HEK293 (cell line): ENCODE results near the gene CDKN2D.

ENCODE experiments used
- GLIS1 ChIP-seq: fragments of 450-650 bp; formaldehyde crosslinking; IDR thresholded peaks from 2 replicates; pipeline ENCODE4 v1.5.1; 2016; ENCODE audit warnings: missing biosample characterization, missing genetic modification characterization
- GLIS2 ChIP-seq: fragments of 450-650 bp; formaldehyde crosslinking; IDR thresholded peaks from 2 replicates; pipeline ENCODE4 v1.5.1; 2016; ENCODE audit warnings: missing biosample characterization, missing genetic modification characterization
- KLF9 ChIP-seq: fragments of 450-650 bp; formaldehyde crosslinking; IDR thresholded peaks from 2 replicates; pipeline ENCODE4 v1.5.1; 2016; ENCODE audit warnings: missing biosample characterization, missing genetic modification characterization, low read depth
- ZIC2 ChIP-seq: fragments of 450-650 bp; formaldehyde crosslinking; IDR thresholded peaks from 2 replicates; pipeline ENCODE4 v1.5.1; 2016; ENCODE audit warnings: missing biosample characterization, missing genetic modification characterization
- ZNF670 ChIP-seq: fragments of 450-650 bp; formaldehyde crosslinking; IDR thresholded peaks from 2 replicates; pipeline ENCODE4 v1.5.1; 2016; ENCODE audit warnings: missing biosample characterization, missing genetic modification characterization, low read depth
- TF ChIP-seq, protein P1 (sequence below): fragments of 450-650 bp; formaldehyde crosslinking; IDR thresholded peaks from 2 replicates; pipeline ENCODE4 v1.5.1; 2016; ENCODE audit warnings: missing biosample characterization, missing genetic modification characterization
- TF ChIP-seq, protein P2 (sequence below): fragments of 450-650 bp; formaldehyde crosslinking; IDR thresholded peaks from 2 replicates; pipeline ENCODE4 v1.5.1; 2016; ENCODE audit warnings: missing biosample characterization, missing genetic modification characterization
- TF ChIP-seq, protein P3 (sequence below): fragments of 450-650 bp; formaldehyde crosslinking; IDR thresholded peaks from 2 replicates; pipeline ENCODE4 v1.5.1; 2017; ENCODE audit warnings: missing biosample characterization, missing genetic modification characterization

DNA sequence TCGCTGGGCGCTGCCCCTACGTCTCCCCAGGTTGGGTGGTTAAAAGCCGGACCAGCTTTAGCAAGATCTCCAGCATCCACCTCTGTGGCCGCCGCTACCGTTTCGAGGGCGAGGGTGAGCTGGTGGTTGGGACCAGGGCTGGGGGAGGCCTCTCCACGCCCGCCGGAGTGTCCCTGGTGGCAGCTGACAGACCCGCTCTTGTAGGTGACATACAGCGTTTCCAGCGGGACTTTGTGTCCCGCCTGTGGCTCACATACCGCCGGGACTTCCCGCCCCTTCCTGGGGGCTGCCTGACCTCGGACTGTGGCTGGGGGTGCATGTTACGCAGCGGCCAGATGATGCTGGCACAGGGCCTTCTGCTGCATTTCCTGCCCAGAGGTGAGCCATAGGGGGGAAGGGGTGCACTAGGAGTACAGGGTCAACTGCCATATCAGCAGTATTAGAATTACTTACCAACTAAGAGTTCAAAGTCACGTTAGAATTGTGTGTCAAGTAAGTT is 24.0 kb downstream of the CDKN2D start:
- TF ChIP-seq GLIS2: no peak
- TF ChIP-seq, protein P1, sequence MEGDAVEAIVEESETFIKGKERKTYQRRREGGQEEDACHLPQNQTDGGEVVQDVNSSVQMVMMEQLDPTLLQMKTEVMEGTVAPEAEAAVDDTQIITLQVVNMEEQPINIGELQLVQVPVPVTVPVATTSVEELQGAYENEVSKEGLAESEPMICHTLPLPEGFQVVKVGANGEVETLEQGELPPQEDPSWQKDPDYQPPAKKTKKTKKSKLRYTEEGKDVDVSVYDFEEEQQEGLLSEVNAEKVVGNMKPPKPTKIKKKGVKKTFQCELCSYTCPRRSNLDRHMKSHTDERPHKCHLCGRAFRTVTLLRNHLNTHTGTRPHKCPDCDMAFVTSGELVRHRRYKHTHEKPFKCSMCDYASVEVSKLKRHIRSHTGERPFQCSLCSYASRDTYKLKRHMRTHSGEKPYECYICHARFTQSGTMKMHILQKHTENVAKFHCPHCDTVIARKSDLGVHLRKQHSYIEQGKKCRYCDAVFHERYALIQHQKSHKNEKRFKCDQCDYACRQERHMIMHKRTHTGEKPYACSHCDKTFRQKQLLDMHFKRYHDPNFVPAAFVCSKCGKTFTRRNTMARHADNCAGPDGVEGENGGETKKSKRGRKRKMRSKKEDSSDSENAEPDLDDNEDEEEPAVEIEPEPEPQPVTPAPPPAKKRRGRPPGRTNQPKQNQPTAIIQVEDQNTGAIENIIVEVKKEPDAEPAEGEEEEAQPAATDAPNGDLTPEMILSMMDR: no peak
- no peak; the same call in 1 of the 2 replicates for TF ChIP-seq GLIS1
- TF ChIP-seq ZIC2 (tag by site-specific recombination): no peak
- TF ChIP-seq, protein P2, sequence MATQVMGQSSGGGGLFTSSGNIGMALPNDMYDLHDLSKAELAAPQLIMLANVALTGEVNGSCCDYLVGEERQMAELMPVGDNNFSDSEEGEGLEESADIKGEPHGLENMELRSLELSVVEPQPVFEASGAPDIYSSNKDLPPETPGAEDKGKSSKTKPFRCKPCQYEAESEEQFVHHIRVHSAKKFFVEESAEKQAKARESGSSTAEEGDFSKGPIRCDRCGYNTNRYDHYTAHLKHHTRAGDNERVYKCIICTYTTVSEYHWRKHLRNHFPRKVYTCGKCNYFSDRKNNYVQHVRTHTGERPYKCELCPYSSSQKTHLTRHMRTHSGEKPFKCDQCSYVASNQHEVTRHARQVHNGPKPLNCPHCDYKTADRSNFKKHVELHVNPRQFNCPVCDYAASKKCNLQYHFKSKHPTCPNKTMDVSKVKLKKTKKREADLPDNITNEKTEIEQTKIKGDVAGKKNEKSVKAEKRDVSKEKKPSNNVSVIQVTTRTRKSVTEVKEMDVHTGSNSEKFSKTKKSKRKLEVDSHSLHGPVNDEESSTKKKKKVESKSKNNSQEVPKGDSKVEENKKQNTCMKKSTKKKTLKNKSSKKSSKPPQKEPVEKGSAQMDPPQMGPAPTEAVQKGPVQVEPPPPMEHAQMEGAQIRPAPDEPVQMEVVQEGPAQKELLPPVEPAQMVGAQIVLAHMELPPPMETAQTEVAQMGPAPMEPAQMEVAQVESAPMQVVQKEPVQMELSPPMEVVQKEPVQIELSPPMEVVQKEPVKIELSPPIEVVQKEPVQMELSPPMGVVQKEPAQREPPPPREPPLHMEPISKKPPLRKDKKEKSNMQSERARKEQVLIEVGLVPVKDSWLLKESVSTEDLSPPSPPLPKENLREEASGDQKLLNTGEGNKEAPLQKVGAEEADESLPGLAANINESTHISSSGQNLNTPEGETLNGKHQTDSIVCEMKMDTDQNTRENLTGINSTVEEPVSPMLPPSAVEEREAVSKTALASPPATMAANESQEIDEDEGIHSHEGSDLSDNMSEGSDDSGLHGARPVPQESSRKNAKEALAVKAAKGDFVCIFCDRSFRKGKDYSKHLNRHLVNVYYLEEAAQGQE (tag by site-specific recombination): no peak
- TF ChIP-seq KLF9: no peak
- TF ChIP-seq, protein P3, sequence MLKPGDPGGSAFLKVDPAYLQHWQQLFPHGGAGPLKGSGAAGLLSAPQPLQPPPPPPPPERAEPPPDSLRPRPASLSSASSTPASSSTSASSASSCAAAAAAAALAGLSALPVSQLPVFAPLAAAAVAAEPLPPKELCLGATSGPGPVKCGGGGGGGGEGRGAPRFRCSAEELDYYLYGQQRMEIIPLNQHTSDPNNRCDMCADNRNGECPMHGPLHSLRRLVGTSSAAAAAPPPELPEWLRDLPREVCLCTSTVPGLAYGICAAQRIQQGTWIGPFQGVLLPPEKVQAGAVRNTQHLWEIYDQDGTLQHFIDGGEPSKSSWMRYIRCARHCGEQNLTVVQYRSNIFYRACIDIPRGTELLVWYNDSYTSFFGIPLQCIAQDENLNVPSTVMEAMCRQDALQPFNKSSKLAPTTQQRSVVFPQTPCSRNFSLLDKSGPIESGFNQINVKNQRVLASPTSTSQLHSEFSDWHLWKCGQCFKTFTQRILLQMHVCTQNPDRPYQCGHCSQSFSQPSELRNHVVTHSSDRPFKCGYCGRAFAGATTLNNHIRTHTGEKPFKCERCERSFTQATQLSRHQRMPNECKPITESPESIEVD: no peak
- TF ChIP-seq ZNF670 (tag by site-specific recombination): no peak
